OCI-LY1 (cell line): ENCODE data around the gene FBXO4.

Experiments used
- EZH2 ChIP-seq: fragments of 200-600 bp; sonication (generic), shearing (Covaris generic); IDR thresholded peaks from 2 replicates; pipeline ENCODE4 v1.8.0; 2017; ENCODE audit warnings: borderline replicate concordance, mixed run types, mild to moderate bottlenecking, antibody characterized with exemption, low read length, moderate library complexity, mixed read lengths
- TF ChIP-seq, protein P1 (sequence below): fragments of 200-600 bp; sonication (generic), shearing (Covaris generic); IDR thresholded peaks from 2 replicates; pipeline ENCODE4 v1.5.1; 2017; ENCODE audit warnings: mild to moderate bottlenecking, antibody characterized with exemption, low read length, moderate library complexity, mixed read lengths

DNA sequence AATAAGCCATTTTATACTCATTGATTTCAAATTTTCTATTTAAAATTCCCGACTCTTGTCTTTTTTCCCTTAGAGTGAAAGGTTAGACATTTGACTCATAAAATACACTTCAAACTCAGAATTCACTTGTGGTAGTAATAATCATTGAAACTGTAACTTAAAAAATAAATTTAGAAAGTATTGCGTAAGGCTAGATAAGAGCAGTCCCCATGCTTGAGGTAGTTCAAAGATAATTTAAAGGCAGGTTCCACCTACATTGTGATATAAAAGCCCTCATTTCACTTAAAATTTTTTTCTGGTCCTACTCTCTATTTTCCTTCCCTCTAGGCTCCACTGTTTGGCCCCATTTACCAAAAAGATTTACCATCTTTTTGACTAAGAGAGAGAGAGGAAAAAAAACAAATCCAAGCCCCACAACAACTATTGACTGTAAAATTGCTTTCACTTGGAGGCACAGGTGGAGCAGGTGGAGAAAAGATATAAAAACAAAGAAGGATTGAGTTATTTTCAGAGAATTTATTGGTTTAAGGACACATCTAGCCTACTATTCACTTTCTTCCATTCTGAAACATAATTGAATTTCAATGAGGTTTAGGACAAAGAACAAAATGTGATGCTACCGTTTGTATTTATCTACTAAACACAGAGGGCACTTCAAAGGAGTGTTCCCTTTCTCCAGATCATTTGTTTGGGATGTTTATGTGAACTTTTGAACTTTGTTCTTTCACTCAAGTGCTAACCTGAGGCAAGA is 61.0 kb downstream of the FBXO4 start:
- TF ChIP-seq, protein P1, sequence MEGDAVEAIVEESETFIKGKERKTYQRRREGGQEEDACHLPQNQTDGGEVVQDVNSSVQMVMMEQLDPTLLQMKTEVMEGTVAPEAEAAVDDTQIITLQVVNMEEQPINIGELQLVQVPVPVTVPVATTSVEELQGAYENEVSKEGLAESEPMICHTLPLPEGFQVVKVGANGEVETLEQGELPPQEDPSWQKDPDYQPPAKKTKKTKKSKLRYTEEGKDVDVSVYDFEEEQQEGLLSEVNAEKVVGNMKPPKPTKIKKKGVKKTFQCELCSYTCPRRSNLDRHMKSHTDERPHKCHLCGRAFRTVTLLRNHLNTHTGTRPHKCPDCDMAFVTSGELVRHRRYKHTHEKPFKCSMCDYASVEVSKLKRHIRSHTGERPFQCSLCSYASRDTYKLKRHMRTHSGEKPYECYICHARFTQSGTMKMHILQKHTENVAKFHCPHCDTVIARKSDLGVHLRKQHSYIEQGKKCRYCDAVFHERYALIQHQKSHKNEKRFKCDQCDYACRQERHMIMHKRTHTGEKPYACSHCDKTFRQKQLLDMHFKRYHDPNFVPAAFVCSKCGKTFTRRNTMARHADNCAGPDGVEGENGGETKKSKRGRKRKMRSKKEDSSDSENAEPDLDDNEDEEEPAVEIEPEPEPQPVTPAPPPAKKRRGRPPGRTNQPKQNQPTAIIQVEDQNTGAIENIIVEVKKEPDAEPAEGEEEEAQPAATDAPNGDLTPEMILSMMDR = no peak
- TF ChIP-seq EZH2 = no peak
